Fibroblast of lung (primary cell): ENCODE results near the gene KRTAP5-2.

ENCODE experiments used
- CTCF ChIP-seq, 2 donors: IDR thresholded peaks in 1 of 2; conservative IDR thresholded peaks in 1 of 2; 1 replicate in 1 of 2; 2 replicates in 1 of 2; pipeline ENCODE4 v1.5.1; 2011 to 2012; ENCODE audit warnings: low read length in 2 of 2, control low read depth in 1 of 2, inconsistent platforms in 1 of 2, low read depth in 1 of 2, mild to moderate bottlenecking in 1 of 2
- EZH2 ChIP-seq: IDR thresholded peaks from 2 replicates; pipeline ENCODE4 v1.5.1; 2012; ENCODE audit warnings: low read length, control low read depth, mild to moderate bottlenecking; ENCODE audit errors: missing control alignments

DNA sequence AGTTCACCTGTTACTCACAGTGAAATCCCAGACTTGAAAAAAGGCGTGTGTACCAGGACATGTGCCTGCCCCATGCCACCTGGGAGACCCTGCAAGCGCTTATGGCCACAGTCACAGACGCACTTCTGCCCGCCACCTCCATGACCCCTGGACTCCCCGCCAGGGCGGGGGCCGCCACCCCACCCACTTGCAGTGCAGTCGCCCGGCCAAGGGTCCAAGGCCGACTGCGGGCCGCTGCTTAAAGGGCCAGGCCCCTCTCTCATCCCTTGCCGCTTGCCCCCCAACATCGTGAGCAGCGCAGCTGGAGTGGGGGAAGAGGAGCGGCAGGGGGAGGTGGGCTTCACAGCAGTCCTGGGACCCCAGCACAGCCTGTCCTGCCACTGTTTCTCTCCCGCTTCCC, 36.8 kb downstream of the KRTAP5-2 start:
- no peak for TF ChIP-seq CTCF (conservative IDR thresholded peaks at IDR 0.05 in 1 of 2, IDR thresholded peaks at IDR 0.05 in 1 of 2; ENCODE audit: low read depth in 1 of 2, low read length in 2 of 2)
- TF ChIP-seq EZH2 = no peak
